T-cell (primary cell): ENCODE measurements around the gene WASHC2A. TPM values are rescaled to one million over a fixed set of nuclear protein-coding genes. Genes with fewer than 3 reads are reported as not detected.
"Not testable (repeated sequence)": the region's sequence is repeated elsewhere in the genome, so short reads cannot be mapped to it uniquely, and the experiment has no call there.

Experiments used
- ATAC-seq, 4 experiments: fragments of 200-7000 bp in 3 of 4; fragments of 150-1000 bp in 1 of 4; cut with Tn5 transposase; replicated peaks in 1 of 4; 1 replicate in 3 of 4; 2 replicates in 1 of 4; pipeline ENCODE4 v1.10.0; 2021; ENCODE audit warnings: moderate library complexity in 3 of 4, mild to moderate bottlenecking in 2 of 4, moderate number of reproducible peaks in 1 of 4
- CTCF ChIA-PET, 2 donors: fragments of 300-600 bp; sonication (Branson Sonifier 250); formaldehyde crosslinking; loops; one replicate each; lab custom pipeline; 2022; ENCODE audit warnings: antibody characterized with exemption in 2 of 2; lab: Charles Lee
- POLR2A ChIA-PET, 2 donors: fragments of 300-600 bp; sonication (Branson Sonifier 250); formaldehyde crosslinking; loops; one replicate each; lab custom pipeline; 2022; ENCODE audit warnings: antibody characterized with exemption in 2 of 2; lab: Charles Lee
- DNase-seq, 35 experiments: peaks; one replicate each; pipeline versions ENCODE4 v3.0.0 to v3.0.0-alpha.2; 2013 to 2023
- H3K27ac ChIP-seq: one replicate; pipeline ENCODE4 v1.5.1; 2013; ENCODE audit warnings: low read length
- H3K27me3 ChIP-seq, 2 experiments: replicated peaks in 1 of 2; 1 replicate in 1 of 2; 2 replicates in 1 of 2; pipeline versions ENCODE4 v1.6.1 to v1.7.0; 2013; ENCODE audit warnings: low read length in 1 of 2, mixed read lengths in 1 of 2; ENCODE audit not compliant: control insufficient read depth in 2 of 2, insufficient read depth in 2 of 2; ENCODE audit errors: extremely low read depth in 1 of 2
- H3K36me3 ChIP-seq, 2 donors: 1 replicate in 1 of 2; 2 replicates in 1 of 2; pipeline versions ENCODE4 v1.6.1 to v1.7.0; 2013; ENCODE audit warnings: low read length in 1 of 2; ENCODE audit not compliant: control insufficient read depth in 2 of 2, insufficient read depth in 1 of 2; ENCODE audit errors: extremely low read depth in 1 of 2
- H3K4me1 ChIP-seq, 2 experiments: 1 replicate in 1 of 2; 2 replicates in 1 of 2; pipeline versions ENCODE4 v1.6.1 to v1.7.0; 2013; ENCODE audit warnings: low read length in 2 of 2, mixed read lengths in 1 of 2; ENCODE audit not compliant: insufficient read depth in 2 of 2, control insufficient read depth in 1 of 2; ENCODE audit errors: extremely low read depth in 1 of 2
- H3K4me3 ChIP-seq, 2 donors: 1 replicate in 1 of 2; 2 replicates in 1 of 2; pipeline versions ENCODE4 v1.5.1 to v1.7.0; 2013; ENCODE audit warnings: mild to moderate bottlenecking in 2 of 2, low read length in 1 of 2, moderate library complexity in 1 of 2; ENCODE audit not compliant: control insufficient read depth in 1 of 2; ENCODE audit errors: extremely low read depth in 1 of 2
- H3K9me3 ChIP-seq: 2 replicates; pipeline ENCODE4 v1.7.0; 2013
- H3K27ac Mint-ChIP-seq, 2 donors: one replicate each; pipeline ENCODE4 v1.8.0; 2020 to 2021; ENCODE audit warnings: mild to moderate bottlenecking in 2 of 2, mixed read lengths in 2 of 2
- H3K27me3 Mint-ChIP-seq, 2 donors: one replicate each; pipeline ENCODE4 v1.8.0; 2021 to 2022; ENCODE audit warnings: mixed read lengths in 2 of 2
- H3K36me3 Mint-ChIP-seq: one replicate; pipeline ENCODE4 v1.8.0; 2021; ENCODE audit warnings: mixed read lengths
- H3K4me1 Mint-ChIP-seq, 3 donors: one replicate each; pipeline ENCODE4 v1.8.0; 2020 to 2022; ENCODE audit warnings: mixed read lengths in 3 of 3, mild to moderate bottlenecking in 1 of 3
- H3K4me3 Mint-ChIP-seq, 3 donors: one replicate each; pipeline ENCODE4 v1.8.0; 2020 to 2022; ENCODE audit warnings: mild to moderate bottlenecking in 3 of 3, mixed read lengths in 3 of 3, moderate library complexity in 3 of 3
- H3K9me3 Mint-ChIP-seq, 3 donors: one replicate each; pipeline ENCODE4 v1.8.0; 2020 to 2022; ENCODE audit warnings: mixed read lengths in 3 of 3
- WGBS: methylation state at CpG from one replicate; pipeline ENCODE4 v1.1.5; 2013; ENCODE audit warnings: missing lambda C conversion rate; ENCODE audit not compliant: insufficient coverage; 5-methylcytosine and 5-hydroxymethylcytosine counted together
- total RNA-seq, 35 experiments: library from RNA in 6 of 35; stranded (reverse) in 6 of 35; fragments of 120-200 nt in 1 of 35; gene quantifications; one replicate each; pipeline versions ENCODE4 v1.2.1 to v1.2.4 and lab custom pipeline; 2013 to 2026

WASHC2A gene
- total RNA-seq, 5 donors from 2014 or later (not counting 1 experiment from before 2014, with no cell fraction given), result 46.2 to 62.6 (median 55.3) TPM

GRCh38 chr10:50025627-50026026, 42.1 kb upstream of the WASHC2A start:
- Histone ChIP-seq H3K9me3 (no peaks in the 10 kb centered on the region), H3K4me1 (no peaks in the 10 kb centered on the region), H3K4me3 (no peak overlapping the region), H3K27ac (no peak overlapping the region), H3K27me3 (peaks cover 4 to 28% of the 10 kb centered on the region in 2 experiments), H3K36me3 (no peaks in the 10 kb centered on the region)
- peaks cover 22 to 30% of the 10 kb centered on the region in 2 donors for H3K27me3 Mint-ChIP-seq
- 89% methylated on average over 14 of the region's 14 CpGs for WGBS
- ChIA-PET CTCF (no interaction called here), POLR2A (no interaction called here)
- no peaks in the 10 kb centered on the region for H3K4me1 Mint-ChIP-seq
- H3K9me3 Mint-ChIP-seq, result no peaks in the 10 kb centered on the region
- DNase-seq, result no peak
- no peak overlapping the region for H3K27ac Mint-ChIP-seq
- ATAC-seq, result no peak
- H3K36me3 Mint-ChIP-seq, result peaks cover 4% of the 10 kb centered on the region
- no peak overlapping the region for H3K4me3 Mint-ChIP-seq

DNA sequence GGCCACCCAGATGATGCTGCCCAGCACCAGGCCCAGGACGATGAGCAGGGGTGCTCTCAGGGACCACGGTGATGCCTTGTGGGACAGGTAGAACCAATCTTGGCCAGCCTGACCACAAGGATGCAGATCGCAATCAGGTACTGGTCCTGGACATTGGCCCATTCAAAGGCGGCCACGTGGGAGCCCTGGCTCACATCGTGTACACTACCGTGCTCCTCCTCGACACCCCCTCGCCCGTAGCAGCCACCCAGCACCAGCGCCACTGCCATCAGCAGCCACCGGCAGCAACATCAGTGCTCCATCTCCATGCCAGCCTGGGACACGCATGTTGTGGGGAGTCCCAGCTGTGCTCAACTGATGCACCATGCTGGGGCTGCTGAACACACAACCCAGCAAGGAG, 40.6 kb upstream of the WASHC2A start:
- Histone ChIP-seq H3K4me3 (no peak overlapping the region), H3K27ac (no peak overlapping the region), H3K4me1 (no peaks in the 10 kb centered on the region), H3K27me3 (peaks cover 4 to 28% of the 10 kb centered on the region in 2 experiments), H3K36me3 (no peaks in the 10 kb centered on the region), H3K9me3 (no peaks in the 10 kb centered on the region)
- ATAC-seq (no peak), DNase-seq (no peak)
- POLR2A ChIA-PET, result no interaction called here
- no peaks in the 10 kb centered on the region for H3K4me1 Mint-ChIP-seq
- peaks cover 26 to 30% of the 10 kb centered on the region in 2 donors for H3K27me3 Mint-ChIP-seq
- H3K27ac Mint-ChIP-seq, result no peak overlapping the region
- peaks cover 4% of the 10 kb centered on the region for H3K36me3 Mint-ChIP-seq
- WGBS, result 94% methylated on average over 13 of the region's 13 CpGs
- no peaks in the 10 kb centered on the region for H3K9me3 Mint-ChIP-seq
- H3K4me3 Mint-ChIP-seq, result no peak overlapping the region
- CTCF ChIA-PET, result no interaction called here

DNA sequence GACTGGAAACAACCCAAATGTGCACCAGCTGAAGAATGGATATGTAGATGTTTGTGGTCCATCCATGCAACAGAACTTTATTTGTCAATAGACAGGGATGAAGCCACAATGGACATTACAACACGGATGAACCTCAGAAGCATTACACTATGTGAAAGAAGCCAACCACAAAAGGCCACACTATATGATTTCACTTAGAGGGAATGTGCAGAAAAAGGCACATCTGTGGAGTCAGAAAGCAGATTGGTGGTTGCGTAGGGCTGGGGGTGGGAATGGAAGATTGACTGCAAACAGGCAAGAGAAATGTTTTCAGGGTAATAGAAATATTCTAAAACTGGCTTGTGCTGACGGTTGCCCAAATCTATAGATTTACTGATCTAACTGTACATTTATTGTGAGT, 34.3 kb upstream of the WASHC2A start:
- H3K9me3 ChIP-seq, result no peaks in the 10 kb centered on the region
- no peak overlapping the region for H3K4me3 ChIP-seq
- ATAC-seq (no peak), DNase-seq (no peak)
- Mint-ChIP-seq H3K9me3 (no peaks in the 10 kb centered on the region), H3K4me1 (no peaks in the 10 kb centered on the region), H3K27me3 (peaks cover 0 to 7% of the 10 kb centered on the region in 2 donors), H3K4me3 (no peak overlapping the region), H3K27ac (no peak overlapping the region), H3K36me3 (no peaks in the 10 kb centered on the region)
- H3K27me3 ChIP-seq, result no peaks in the 10 kb centered on the region
- no peaks in the 10 kb centered on the region for H3K4me1 ChIP-seq
- H3K36me3 ChIP-seq, result no peaks in the 10 kb centered on the region
- ChIA-PET CTCF (no interaction called here), POLR2A (no interaction called here)
- no peak overlapping the region for H3K27ac ChIP-seq
- no CpG with 5 or more reads among the region's 3 CpGs for WGBS

- H3K4me1 Mint-ChIP-seq, H3K36me3 ChIP-seq, H3K27ac Mint-ChIP-seq, H3K9me3 Mint-ChIP-seq, POLR2A ChIA-PET, CTCF ChIA-PET, H3K4me3 Mint-ChIP-seq, H3K27me3 Mint-ChIP-seq, H3K27me3 ChIP-seq, H3K4me1 ChIP-seq, DNase-seq, H3K36me3 Mint-ChIP-seq, H3K27ac ChIP-seq, H3K4me3 ChIP-seq, ATAC-seq, H3K9me3 ChIP-seq: not testable (repeated sequence)
- WGBS, result 60% methylated on average over 3 of the region's 4 CpGs
These were observed 32.4 kb upstream of the WASHC2A start for GRCh38 chr10:50035337-50035736.

DNA sequence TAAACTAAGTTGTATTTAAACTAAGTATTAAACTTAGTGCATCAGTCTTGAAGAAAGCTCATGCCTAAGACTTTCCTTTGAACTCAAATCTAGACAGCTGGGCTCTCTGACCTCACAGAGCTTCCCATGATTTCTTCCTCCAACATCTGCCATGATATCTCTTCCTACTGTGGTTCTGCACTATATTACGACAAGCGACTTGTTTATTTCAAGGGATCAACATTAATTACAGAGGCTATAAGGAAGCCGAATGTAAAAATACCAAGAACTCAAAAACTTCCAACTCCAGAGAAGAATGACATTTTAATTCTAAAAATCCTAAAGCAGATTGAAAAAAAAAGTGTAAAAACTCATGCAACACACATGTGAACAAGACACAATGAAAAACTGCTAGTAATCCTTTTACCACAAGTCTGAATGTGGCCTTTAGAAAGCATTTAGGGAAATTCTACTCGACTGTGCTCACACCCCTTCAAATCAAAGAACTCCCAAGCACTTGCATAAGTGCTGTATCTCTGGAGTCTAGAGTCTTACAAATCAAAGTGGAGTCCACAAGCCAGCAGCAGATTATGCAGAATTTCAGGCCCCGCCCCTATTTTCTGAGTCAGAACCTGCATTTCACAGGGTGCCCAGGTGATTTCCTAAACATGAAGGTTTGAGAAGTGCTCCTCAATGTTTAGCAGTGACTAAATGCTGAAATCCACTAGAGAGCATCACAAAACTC, 22.7 kb upstream of the WASHC2A start:
- Mint-ChIP-seq H3K9me3 (no peaks in the 10 kb centered on the region), H3K36me3 (peaks cover 3% of the 10 kb centered on the region), H3K4me3 (no peak overlapping the region), H3K4me1 (peaks cover 0 to 9% (median 2%) of the 10 kb centered on the region in 3 donors), H3K27ac (no peak overlapping the region), H3K27me3 (no peaks in the 10 kb centered on the region)
- Histone ChIP-seq H3K4me3 (no peak overlapping the region), H3K27me3 (no peaks in the 10 kb centered on the region), H3K36me3 (no peaks in the 10 kb centered on the region), H3K9me3 (no peaks in the 10 kb centered on the region), H3K27ac (no peak overlapping the region), H3K4me1 (no peaks in the 10 kb centered on the region)
- no peak for DNase-seq
- ChIA-PET POLR2A (no interaction called here), CTCF (interaction anchor here in 1 of 2 donors (0.7 kb wide), 2 partner anchors 400 to 1681 kb away, joined by 4 read pairs; no protein-coding TSS in a partner anchor)
- ATAC-seq, result no peak
- WGBS, result 79% methylated on average over 3 of the region's 5 CpGs

- H3K27ac Mint-ChIP-seq, CTCF ChIA-PET: not testable (repeated sequence)
- WGBS, result 100% methylated on average over 1 of the region's 9 CpGs
These were observed 21.3 kb upstream of the WASHC2A start for GRCh38 chr10:50046457-50046856.

More at GRCh38 chr10:50046457-50046856, 21.3 kb upstream of the WASHC2A start:
- DNase-seq, H3K27me3 Mint-ChIP-seq, H3K4me3 ChIP-seq, H3K4me1 ChIP-seq, H3K27ac ChIP-seq, H3K4me1 Mint-ChIP-seq, H3K9me3 ChIP-seq, H3K36me3 ChIP-seq, POLR2A ChIA-PET, H3K4me3 Mint-ChIP-seq, H3K9me3 Mint-ChIP-seq, H3K27me3 ChIP-seq, H3K36me3 Mint-ChIP-seq, ATAC-seq: not testable (repeated sequence)
